GM18861 (cell line): Measurements from ENCODE around the gene TRIO.

ENCODE experiments used
- ATAC-seq: cut with Tn5 transposase; IDR thresholded peaks from one replicate; pipeline ENCODE4 v1.9.1; 2021; ENCODE audit not compliant: unreplicated experiment

The TRIO gene

DNA sequence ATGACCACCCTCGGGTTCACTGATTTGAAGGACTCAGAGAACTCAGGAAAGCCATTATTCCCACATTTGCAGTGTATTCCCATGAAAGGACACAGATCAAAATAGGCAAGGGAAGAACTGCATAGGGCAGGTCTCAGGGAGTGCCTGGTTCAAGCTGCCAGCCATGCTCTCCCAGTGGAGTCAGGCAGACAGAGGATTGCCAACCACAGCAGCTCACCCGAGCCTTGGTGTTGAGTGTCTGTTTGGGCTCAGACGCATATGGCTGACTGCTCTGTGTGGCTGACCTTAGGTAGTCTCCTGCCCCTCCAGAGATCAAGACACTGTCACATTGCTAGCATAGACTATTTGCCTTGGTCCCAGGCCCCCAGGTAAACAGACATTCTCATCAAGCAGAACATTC lies 322.6 kb downstream of the TRIO start:
- ATAC-seq = no peak

DNA sequence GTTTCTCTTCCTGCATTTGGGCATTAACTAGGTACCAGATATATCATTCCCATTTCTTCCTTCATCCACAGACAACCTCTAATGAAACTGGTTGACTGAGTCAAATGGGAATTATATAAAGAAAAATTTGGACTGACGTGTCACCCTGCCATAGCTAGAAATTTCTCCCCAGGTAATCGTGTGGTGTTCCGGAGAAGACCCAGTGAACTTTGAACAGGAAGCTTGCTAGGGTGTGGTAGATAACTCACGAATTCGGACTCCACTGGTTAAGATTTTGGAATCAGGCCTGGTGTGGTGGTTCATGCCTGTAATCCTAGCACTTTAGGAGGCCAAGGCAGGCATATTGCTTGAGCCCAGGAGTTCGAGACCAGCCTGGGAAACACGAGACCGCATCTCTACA lies 324.1 kb downstream of the TRIO start:
- no peak for ATAC-seq

DNA sequence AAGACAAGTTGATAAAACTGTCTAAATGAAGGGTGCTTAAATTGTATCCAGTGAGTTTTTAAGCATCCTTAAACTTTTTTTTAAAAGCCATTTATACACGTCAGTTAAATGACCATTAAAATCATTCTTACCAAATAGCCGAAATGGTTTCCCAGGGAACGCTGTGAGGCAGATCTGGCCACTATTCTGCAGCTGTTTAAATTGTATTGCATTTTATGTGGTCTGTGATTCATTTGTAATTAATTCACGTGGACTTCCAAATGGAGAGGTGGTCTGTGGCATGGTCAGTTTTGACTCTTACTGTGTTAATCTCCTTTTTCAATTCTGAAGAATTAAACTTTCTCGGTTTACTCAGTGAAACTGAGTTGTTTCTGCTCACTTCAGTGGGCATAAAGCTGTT lies 324.7 kb downstream of the TRIO start:
- ATAC-seq = no peak

DNA sequence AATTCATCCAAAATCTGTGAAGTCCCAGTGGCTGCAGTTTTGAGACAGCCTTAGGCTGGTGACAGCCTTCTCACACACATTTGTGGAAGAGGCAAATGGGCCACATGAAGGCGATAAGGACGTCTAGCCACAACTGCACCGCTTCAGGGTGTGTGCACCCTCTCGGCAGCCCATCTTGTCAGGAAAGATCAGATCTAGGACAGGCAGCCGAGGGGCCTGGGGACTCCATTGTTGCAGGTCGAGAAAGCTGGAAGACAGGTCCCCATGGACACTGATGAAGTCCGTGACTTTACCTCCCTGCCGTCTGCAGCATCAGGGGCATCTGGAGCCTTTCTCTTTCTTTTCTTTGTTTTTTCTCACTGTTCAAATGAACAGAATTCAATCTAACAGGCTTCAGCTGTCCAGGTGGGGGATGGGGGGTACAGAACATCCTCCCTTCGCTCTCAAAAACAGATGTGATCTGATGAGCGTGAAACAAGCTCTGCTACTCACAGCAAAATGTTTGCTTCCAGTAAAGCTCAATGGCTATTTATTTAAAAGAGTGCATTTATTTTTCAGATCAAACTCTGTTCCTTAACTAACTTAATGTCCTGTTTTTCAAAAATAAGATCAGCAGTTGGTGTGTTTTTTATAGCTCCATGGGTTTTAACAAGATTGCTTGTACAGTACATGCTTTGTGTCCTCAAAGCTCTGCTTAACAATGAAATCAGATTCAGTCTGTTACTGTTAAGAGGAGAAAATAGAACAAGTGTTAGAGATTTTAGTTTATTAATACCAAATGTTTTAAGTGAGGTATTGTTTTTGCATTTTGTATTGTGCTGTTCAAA lies 326.6 kb downstream of the TRIO start:
- no peak for ATAC-seq

DNA sequence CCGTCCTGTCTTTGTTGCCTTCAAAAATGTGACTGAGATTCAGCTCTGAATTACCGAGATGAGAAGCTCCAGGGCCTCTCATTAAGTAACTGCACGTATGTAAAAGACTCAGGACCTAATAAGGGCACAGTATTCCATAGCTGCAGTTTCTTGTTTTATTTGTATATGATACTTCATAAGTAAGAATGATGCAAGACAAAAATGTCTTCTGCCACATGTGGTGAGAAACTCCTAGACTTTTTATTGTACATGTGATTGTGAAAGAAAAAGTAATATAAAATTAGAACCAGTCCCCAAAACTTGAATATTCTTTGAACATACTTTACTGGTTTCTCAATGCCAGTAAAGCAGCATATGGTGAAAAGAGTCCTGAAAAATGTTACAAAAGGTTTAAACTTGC lies 328.4 kb downstream of the TRIO start:
- no peak for ATAC-seq

DNA sequence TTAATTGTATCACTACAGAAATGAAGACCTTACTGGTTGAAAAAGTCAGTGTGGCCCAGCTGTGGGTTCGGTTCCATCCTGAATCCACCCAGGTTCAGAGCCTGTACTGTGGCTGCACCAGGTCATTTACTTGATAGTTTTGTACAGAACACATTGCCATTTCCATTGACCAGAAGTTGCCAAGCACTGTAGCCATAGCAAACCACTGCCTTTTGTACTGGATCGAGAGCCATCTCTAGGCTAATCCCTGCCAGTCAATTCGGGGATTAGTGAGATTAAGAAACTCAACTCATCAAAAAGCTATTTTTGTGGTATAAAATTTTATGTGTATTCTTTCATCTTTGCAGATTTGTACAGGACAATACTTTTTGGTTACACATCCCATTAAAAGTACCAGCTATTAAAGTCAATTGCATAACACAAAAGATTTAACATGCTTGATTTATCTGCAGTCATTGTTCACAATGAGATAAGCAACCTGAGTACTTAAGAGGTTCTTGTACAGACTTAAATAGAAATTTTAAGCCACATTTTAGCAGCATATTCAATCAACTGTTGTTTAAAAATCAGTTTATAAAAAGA lies 329.9 kb downstream of the TRIO start:
- ATAC-seq = no peak

DNA sequence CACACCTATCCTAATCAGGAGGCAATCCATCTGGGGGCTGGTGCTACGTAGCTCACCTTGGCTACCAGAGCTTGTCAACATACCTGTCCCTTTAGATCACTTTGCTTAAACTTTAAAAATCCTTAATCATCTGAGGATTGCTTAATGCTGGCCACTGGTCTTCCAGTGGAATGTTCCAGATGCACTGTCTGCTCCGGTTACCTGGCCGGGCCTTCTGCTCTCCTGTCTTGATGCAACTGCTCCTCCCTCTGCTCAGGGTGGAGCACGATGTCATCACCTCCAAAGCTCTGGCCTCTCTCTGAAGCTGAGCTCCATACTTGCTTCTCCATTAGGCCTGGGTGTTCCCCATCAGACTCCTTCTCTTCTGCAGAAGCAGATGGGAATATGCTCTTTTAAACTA lies 331.9 kb downstream of the TRIO start:
- ATAC-seq = no peak

DNA sequence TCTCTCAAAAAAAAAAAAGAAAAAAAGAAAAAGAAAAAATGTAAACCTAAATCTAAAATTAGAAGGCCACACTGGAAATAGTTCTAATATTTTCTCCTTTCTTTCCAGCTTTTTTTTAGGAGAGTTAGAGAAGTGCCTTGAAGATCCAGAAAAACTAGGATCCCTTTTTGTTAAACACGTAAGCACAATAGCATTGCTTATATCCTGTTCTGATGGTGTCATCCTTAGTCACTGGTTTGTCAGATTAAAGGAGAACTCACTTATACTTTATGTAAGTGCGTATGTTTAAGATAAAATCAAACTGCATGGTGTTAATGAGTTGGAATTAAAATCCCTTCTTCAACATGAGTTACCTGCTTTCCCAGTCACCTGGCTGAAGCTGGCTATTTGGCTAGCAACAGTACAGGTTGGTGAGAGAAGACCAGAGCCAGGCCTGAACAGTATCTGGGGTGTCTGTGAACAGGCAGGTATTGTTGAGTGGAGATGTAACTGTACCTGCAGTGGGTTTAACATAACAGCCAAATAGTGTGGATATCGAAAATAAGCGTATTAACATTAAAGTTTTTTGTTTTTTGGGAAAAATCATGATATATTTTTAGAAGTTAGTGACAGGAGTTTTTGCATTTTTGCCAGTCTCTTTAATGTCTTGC lies 333.8 kb downstream of the TRIO start:
- ATAC-seq = no peak

DNA sequence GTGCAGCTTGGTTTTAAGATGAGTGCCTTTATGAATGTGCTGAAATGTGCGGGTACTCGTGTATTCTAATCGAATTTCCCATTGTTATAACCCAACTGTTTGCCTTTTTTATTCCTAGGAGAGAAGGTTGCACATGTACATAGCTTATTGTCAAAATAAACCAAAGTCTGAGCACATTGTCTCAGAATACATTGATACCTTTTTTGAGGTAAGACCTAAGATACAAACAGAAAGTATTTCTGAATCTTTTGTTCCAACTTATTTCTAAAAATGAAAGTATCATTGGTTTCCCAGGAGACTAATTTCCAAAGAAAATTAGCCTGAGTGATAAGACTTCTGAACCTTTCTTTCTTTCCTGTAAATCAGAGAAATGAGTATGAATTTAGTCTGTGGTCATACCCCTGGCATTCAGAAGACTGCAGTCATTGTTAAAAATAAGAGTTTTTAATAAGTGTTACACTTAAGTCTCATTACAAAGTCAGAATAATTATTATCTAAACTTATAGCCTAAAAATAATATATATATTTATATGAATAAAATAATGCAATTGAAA lies 336.1 kb downstream of the TRIO start:
- no peak for ATAC-seq

DNA sequence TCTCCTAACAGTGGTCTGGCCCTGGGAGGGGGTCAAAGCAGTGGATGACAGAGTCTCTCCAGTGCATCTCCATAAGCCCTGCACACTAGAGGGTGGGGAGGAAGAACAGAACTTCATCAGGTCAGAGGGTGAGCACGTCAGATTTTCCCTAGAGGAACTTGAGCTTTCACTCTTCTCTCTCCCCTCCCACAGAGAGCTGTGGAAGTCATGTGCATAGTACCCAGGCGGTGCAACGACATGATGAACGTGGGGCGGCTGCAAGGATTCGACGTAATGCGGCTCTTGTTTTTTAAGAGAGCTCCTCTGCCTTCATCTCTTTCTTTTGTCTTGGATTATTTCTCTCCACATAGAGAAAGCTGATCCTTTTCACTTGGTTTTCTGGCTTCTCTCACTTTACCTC lies 338.2 kb downstream of the TRIO start:
- ATAC-seq = no peak

DNA sequence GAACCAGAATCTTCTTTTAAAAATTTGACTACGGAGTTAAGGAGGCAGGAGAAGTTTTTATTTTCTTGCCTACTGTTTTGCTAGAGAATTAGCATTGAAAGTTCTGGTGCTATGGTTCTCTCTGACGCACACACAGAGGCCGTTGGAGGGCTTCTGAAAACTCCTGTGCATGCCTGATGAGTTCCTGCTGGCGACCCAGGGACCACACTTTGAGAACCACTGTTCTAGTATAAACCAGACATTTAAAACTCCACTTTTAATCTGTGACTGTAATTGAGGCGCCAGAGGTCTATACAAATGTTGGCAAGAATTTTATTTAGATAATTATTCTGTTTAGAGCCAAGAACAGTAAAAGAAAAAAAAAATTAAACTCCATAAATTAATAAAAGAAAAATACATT lies 338.9 kb downstream of the TRIO start:
- ATAC-seq = no peak

DNA sequence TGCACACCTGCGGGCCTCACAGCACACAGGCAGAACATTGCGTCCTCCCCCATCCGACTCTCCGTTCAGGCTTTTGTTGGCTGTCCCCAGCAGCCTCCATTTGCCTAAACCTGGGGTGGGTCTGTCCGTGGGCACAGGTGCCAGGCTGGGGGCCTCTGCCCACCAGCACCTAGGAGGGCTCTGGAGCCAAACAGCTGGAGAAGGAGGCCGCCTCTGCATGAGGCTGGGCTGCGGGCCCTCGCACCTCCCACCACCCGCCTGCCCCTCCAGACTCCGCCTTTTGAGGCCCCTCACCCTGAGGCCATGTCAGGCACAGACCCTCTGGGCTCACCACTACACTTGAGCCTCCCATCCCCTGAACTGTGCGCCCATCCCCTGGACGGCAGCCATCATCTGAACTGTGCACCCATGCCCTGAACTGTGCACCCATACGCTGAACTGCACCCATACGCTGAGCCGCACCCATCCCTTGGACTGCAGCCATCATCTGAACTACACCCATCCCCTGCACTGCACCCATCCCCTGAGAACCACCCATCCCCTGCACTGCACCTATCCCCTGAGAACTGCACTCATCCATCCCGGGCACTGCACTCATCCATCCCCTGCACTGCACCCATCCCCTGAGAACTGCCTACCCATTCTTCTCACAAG lies 340.5 kb downstream of the TRIO start:
- no peak for ATAC-seq

DNA sequence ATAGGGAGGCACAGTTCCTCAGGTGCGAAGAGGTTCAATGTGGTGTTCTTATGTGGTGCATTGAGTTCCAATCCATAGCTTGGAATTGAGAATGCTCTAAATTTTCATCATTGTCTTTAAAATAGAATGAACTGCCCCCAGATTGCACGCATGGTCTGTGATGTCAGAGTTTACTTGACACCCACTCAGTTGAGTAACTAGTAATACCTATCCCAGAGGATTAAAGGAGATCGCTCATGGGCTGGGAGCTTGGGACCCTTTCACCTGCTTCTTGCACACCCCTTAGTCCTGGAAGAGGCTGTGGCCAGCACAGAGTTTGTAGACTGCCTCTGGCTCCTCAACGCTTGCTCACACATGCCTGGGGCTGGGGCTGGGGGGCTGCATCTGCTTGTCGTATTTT lies 343.3 kb downstream of the TRIO start:
- ATAC-seq = no peak

DNA sequence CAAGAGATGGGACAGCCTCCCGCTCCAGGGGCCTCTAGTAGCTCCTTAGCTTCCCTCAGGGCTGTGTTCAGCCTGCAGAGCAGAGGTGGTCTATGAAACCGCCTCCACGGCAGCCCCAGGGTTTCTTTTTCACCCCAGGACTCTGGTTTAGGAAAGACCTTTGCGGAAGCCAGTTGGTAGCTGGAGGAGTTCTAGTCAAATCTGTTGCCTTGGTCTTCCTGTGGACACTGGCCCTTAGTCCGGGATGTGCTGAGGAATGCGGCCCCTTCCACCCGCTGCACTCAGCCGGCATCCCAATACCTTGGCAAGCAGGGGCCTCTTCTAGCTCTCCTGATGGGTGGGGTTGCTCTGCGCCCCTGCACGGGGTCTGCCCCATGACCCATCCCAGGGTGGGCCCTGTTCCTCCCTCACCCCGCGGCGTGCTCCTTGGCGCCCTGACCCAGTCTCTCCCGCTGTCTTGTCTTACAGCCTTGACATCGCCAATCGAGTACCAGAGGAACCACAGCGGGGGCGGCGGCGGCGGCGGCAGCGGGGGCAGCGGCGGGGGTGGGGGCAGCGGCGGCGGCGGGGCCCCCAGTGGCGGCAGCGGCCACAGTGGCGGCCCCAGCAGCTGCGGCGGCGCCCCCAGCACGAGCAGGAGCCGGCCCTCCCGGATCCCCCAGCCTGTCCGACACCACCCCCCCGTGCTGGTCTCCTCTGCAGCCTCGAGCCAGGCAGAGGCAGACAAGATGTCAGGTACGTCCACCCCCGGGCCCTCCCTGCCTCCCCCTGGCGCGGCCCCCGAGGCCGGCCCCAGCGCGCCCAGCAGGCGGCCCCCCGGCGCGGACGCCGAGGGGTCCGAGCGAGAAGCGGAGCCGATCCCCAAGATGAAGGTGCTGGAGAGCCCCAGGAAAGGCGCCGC lies 344.1 kb downstream of the TRIO start:
- no peak for ATAC-seq

DNA sequence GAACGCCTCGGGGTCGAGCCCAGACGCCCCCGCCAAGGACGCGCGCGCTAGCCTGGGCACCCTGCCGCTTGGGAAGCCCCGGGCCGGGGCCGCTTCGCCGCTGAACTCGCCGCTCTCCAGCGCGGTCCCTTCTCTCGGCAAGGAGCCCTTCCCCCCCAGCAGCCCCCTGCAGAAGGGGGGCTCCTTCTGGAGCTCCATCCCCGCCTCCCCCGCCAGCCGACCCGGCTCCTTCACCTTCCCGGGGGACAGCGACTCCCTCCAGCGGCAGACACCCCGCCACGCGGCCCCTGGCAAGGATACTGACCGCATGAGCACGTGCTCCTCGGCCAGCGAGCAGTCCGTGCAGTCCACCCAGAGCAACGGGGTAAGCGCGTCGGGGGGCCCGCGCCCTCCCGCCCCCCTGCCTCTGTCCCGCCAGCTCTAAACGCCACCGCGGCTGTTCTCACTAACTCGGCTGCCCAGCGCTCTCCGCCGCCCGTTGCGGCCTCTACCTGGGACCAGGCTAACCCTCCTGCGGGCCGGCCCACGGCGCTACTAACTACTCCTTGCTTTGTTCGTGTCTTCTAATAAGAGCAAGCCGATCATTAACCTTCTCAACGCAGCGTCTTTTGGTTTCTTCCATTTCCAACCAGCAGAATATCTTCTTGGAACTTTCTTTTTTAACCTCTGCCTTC lies 344.9 kb downstream of the TRIO start:
- no peak for ATAC-seq

DNA sequence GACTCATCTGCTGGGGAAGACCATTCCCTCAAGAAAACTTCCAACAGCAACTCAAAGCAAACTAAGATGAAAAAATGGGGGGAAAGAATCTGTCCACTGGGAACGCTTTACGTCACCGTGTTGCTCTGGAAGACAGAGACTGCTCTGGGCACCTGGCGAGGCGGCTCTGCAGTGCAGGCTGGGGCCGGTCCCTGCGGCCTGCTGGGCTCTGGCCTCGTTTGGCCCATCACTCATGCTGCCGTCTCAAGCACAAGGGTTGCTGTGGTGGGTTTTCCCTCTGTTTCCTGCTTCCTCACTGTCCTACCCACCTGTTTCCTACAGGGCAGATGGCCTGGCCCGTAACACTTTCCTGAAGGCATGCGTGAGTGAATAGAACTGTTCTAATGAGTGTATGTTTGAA lies 345.6 kb downstream of the TRIO start:
- ATAC-seq = no peak

DNA sequence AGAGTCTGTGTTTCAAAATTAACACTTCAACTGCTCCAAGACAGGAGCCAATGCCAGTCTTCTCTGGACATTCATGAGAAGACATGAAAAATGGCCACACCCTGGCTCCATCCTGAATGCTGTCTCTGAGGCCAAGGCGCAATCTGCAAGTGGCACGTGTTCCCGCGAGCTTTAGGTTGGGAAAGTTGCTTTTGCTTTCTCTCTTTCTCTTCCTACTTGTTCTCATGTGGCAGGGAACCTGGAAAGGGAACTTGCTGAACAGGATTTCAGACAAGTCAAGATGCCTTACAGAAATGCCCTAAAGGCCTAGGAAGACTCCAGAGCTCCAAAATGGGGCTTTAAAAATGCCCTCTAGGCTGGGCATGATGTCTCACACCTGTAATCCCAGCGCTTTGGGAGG lies 346.5 kb downstream of the TRIO start:
- no peak for ATAC-seq

DNA sequence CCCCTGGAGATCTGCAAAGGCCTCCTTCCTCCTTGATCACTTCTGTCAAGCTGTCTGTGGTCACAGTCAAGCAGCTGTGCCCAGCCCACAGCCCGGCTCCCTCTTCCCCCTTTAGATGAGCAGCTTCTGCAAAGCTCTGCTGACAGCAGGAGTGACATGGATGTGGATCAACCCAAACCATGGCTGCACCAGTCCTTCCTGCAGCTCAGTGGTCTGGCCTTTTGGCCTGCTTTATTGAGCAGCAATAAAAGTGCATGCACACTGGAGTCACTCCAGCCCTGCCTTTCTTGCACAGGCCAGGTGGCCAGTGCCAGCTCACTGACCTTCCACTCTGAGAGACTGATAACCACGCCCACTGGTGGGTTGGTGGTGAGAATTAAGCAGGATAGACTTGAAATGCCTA lies 347.2 kb downstream of the TRIO start:
- no peak for ATAC-seq

DNA sequence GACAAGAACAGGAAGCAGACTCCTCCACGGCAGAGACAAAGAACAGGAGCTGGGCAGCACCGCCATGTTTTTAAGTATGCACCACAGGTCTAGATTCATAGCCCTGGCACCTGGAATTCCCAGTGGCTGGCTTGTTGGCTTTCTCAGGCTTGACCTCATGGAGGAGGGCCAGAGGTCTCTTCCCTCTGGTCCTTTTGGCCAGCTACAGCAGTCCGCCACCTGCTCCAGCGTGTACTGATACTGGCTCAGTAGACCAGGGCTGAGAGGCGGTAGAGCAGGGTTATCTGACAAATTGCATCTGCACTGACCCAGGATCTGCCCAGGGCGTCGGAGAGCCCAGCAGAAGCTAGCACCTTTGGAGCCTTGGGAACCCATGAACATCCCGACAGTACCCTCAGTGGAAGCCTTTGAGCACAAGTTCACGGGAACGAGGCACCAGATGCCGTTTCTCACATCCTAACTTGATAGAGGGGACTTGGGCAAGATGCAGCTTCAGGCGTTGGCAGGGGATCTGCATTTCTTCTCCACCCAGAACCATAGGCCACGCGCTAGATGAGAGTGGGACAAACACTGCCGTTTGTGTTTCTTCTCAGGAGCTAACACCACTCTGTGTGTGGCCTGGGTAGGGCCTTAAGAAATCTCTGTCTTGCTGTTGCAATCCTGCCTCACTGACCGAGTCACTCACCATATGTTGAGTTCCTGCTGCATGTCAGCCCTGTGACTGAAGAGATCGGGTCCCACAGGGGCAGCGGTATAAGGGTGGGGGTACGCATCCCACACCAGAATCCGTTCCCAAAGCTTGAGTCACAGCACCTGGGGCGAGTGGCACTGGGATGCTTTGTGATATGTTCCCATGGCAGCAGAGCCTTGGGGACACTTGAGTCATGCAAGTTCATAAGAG lies 348.1 kb downstream of the TRIO start:
- ATAC-seq = no peak
